Measurements from ENCODE around the gene ST3GAL4. TPM values are rescaled to one million over a fixed set of nuclear protein-coding genes. Genes with fewer than 3 reads are reported as not detected.
"Not testable (repeated sequence)": the region's sequence is repeated elsewhere in the genome, so short reads cannot be mapped to it uniquely, and the experiment has no call there.

The ST3GAL4 gene
- total RNA-seq, 1 experiment from 2014 or later: 13.1 TPM

DNA sequence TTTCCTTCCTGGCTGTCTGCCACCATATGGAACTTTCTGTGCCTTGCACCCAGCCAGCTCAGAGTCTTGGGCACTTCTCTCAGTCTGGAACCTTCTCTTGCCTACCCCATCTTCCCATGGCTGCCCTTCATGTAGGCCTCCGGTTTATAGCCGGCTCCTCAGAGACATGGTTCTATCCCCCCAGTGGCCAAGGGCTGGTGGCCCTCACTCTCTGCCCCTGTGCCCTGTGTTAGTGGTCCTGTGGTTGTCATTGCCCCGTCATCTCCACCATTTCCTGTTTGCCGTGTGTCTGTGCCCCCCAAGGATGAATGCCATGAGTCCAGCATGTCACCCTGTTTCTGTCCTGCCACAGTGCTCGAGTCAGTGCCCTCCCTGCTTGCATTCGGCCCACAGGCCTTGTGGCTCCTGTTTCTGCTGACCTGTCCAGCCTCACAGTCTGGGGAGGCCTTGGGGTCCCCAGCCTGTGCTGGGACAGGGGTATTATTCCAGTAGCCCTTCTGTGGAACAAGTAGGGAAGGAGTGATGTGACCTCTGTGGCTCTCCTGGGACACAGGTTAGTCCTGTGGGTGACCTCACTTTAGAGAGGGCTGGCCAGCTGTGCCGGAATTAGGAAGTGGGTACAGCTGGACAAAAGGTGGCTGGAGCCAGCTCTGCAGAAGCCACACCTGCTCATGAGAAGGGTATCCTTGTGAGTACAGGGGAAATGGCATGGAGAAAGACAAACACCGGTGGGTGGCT, 30.7 kb downstream of the ST3GAL4 start:
- no peaks in the 10 kb centered on the region for H3K79me2 ChIP-seq (ENCODE audit: insufficient read depth, low read length)
- RAD21 ChIA-PET (ENCODE audit: low non-redundant PET in 1 of 2, low total read pairs in 2 of 2, uncharacterized antibody in 2 of 2, unreplicated experiment in 2 of 2): no interaction called here
- H4K20me1 ChIP-seq (ENCODE audit: insufficient read depth): no peaks in the 10 kb centered on the region
- no peaks in the 10 kb centered on the region for H3K9me2 ChIP-seq (ENCODE audit: insufficient read depth)
- ATAC-seq (no peak), DNase-seq (ENCODE audit: low read depth, low spot score) (no peak)
- no TSS peak for BruUV-seq (replicated peaks)
- no peaks in the 10 kb centered on the region for H3K4me1 ChIP-seq (ENCODE audit: control insufficient read depth in 1 of 2, insufficient read depth in 2 of 2, low read length in 2 of 2)
- H3K27me3 ChIP-seq (ENCODE audit: insufficient read depth, low read length): no peaks in the 10 kb centered on the region
- CTCF ChIA-PET: no interaction called here
- no peak overlapping the region for H3K4me3 ChIP-seq (replicated peaks in 1 of 2; ENCODE audit: low read depth in 1 of 2, low read length in 2 of 2)
- H3K9ac ChIP-seq (ENCODE audit: low read length): no peak overlapping the region
- intact Hi-C loops (cut with micrococcal nuclease): no loop called here
- POLR2A ChIA-PET: no interaction called here
- no peak overlapping the region for H3K27ac ChIP-seq (ENCODE audit: low read depth, low read length)
- H3K9me3 ChIP-seq (ENCODE audit: control insufficient read depth in 1 of 2, insufficient read depth in 1 of 2, low read depth in 1 of 2, low read length in 2 of 2): no peaks in the 10 kb centered on the region
- H2AFZ ChIP-seq (ENCODE audit: low read depth, low read length, poor library complexity, severe bottlenecking): no peak overlapping the region
- no peak overlapping the region for H3K4me2 ChIP-seq (ENCODE audit: low read length)
- H3K36me3 ChIP-seq (ENCODE audit: control insufficient read depth in 1 of 2, insufficient read depth in 2 of 2, low read length in 2 of 2): no peaks in the 10 kb centered on the region
- TF ChIP-seq POLR2A (IDR thresholded peaks at IDR 0.05; ENCODE audit: borderline replicate concordance, extremely low read depth, insufficient read depth, insufficient read length): no peak
- TF ChIP-seq POLR2AphosphoS5 (IDR thresholded peaks at IDR 0.05; ENCODE audit: low read depth, low read length): no peak
- no peak for TF ChIP-seq EGR1 (IDR thresholded peaks at IDR 0.05; ENCODE audit: low read depth)
- TF ChIP-seq SRF (IDR thresholded peaks at IDR 0.05; ENCODE audit: low read depth): no peak
- TF ChIP-seq MAX (IDR thresholded peaks at IDR 0.05): no peak
- no peak for TF ChIP-seq FOSL1 (IDR thresholded peaks at IDR 0.05; ENCODE audit: low read depth)
- TF ChIP-seq JUND (IDR thresholded peaks at IDR 0.05): no peak
- TF ChIP-seq CEBPB (IDR thresholded peaks at IDR 0.05; ENCODE audit: low read depth): no peak
- TF ChIP-seq REST (IDR thresholded peaks at IDR 0.05; ENCODE audit: low read depth): no peak
- TF ChIP-seq ELF1 (IDR thresholded peaks at IDR 0.05; ENCODE audit: borderline replicate concordance, low read depth): no peak
- TF ChIP-seq ZNF274 (IDR thresholded peaks at IDR 0.05; ENCODE audit: low read depth, low read length): no peak
- no peak for TF ChIP-seq RAD21 (IDR thresholded peaks at IDR 0.05; ENCODE audit: low read depth)
- TF ChIP-seq EZH2 (IDR thresholded peaks at IDR 0.05): no peak
- TF ChIP-seq SIN3A (IDR thresholded peaks at IDR 0.05; ENCODE audit: low read depth): no peak
- no peak for TF ChIP-seq EZH2phosphoT487 (IDR thresholded peaks at IDR 0.05; ENCODE audit: borderline replicate concordance)

DNA sequence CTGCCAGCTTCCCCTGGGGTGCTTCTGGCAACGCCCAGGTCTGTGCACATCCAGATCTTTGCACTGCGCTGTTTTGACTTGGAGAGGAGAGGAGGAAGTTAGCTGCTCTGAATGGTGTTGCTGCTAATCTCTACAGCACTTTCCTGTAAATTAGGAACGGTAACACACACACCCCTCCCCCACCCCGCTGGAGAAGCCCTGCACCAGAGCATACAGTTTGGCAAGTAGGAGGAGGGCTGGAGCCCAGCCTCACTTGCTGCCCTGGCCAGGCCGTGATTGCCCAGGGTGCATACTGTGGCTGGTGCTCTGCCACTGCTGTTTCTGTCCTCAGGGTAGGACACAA, 31.2 kb downstream of the ST3GAL4 start:
- H3K9me2 ChIP-seq (ENCODE audit: insufficient read depth); POLR2A ChIA-PET; H3K9me3 ChIP-seq (ENCODE audit: control insufficient read depth in 1 of 2, insufficient read depth in 1 of 2, low read depth in 1 of 2, low read length in 2 of 2); RAD21 ChIA-PET (ENCODE audit: low non-redundant PET in 1 of 2, low total read pairs in 2 of 2, uncharacterized antibody in 2 of 2, unreplicated experiment in 2 of 2); H3K79me2 ChIP-seq (ENCODE audit: insufficient read depth, low read length); H3K9ac ChIP-seq (ENCODE audit: low read length); BruUV-seq (replicated peaks); intact Hi-C loops (cut with micrococcal nuclease); H3K4me3 ChIP-seq (replicated peaks in 1 of 2; ENCODE audit: low read depth in 1 of 2, low read length in 2 of 2); H3K36me3 ChIP-seq (ENCODE audit: control insufficient read depth in 1 of 2, insufficient read depth in 2 of 2, low read length in 2 of 2); DNase-seq (ENCODE audit: low read depth, low spot score); CTCF ChIA-PET; H2AFZ ChIP-seq (ENCODE audit: low read depth, low read length, poor library complexity, severe bottlenecking); H4K20me1 ChIP-seq (ENCODE audit: insufficient read depth); H3K4me2 ChIP-seq (ENCODE audit: low read length); H3K27me3 ChIP-seq (ENCODE audit: insufficient read depth, low read length); ATAC-seq; H3K4me1 ChIP-seq (ENCODE audit: control insufficient read depth in 1 of 2, insufficient read depth in 2 of 2, low read length in 2 of 2); H3K27ac ChIP-seq (ENCODE audit: low read depth, low read length): not testable (repeated sequence)

Data from HCT116 (cell line).